H1 (cell line): Measurements from ENCODE around the gene ZDHHC5. TPM values are rescaled to one million over a fixed set of nuclear protein-coding genes. Genes with fewer than 3 reads are reported as not detected.

Experiments used
- CHD2 ChIP-seq: IDR thresholded peaks from 2 replicates; pipeline ENCODE4 v1.6.1; 2012; ENCODE audit warnings: low read length, improper control_type of control experiment
- RNF2 ChIP-seq: fragments of 200-900, 300-1000 bp; sonication (generic); IDR thresholded peaks from 2 replicates; pipeline ENCODE4 v1.7.1; 2016; ENCODE audit warnings: borderline replicate concordance, low read depth, mild to moderate bottlenecking, antibody characterized with exemption, low read length; ENCODE audit not compliant: poor library complexity, severe bottlenecking; ENCODE audit errors: missing control alignments
- SP4 ChIP-seq: IDR thresholded peaks from 2 replicates; pipeline ENCODE4 v1.6.1; 2012; ENCODE audit warnings: low read length, inconsistent platforms
- polyA plus RNA-seq, 7 experiments: library from polyadenylated mRNA; depleted of rRNA in 3 of 7; stranded (reverse) in 5 of 7; unstranded in 2 of 7; fragments of >200 nt in 5 of 7; fragments of 200-250 nt in 2 of 7; gene quantifications; 1 replicate in 5 of 7; 2 replicates in 1 of 7; 4 replicates in 1 of 7; pipeline versions ENCODE4 v1.2.1 to v1.2.3, GENCODE V29; 2011 to 2013; ENCODE audit warnings: missing spikeins in 2 of 7, mixed read lengths in 2 of 7
- total RNA-seq: library from RNA; stranded (reverse); fragmentation: NEBNext Ultra II Directional; extraction: Animal tissue kit (Norgen Biotek cat#: 25700); gene quantifications from 2 replicates; pipeline ENCODE4 v1.2.1, GENCODE V29; 2021
- TF ChIP-seq, protein P1 (sequence below): IDR thresholded peaks from 2 replicates; pipeline ENCODE4 v1.6.1; 2012; ENCODE audit warnings: low read length, inconsistent platforms

Gene ZDHHC5
- total and polyA plus RNA-seq, 2 of the 8 experiments (the other 6 are each of a cell fraction or from before 2014, with no cell fraction given) = 40.0 to 56.3 TPM

DNA sequence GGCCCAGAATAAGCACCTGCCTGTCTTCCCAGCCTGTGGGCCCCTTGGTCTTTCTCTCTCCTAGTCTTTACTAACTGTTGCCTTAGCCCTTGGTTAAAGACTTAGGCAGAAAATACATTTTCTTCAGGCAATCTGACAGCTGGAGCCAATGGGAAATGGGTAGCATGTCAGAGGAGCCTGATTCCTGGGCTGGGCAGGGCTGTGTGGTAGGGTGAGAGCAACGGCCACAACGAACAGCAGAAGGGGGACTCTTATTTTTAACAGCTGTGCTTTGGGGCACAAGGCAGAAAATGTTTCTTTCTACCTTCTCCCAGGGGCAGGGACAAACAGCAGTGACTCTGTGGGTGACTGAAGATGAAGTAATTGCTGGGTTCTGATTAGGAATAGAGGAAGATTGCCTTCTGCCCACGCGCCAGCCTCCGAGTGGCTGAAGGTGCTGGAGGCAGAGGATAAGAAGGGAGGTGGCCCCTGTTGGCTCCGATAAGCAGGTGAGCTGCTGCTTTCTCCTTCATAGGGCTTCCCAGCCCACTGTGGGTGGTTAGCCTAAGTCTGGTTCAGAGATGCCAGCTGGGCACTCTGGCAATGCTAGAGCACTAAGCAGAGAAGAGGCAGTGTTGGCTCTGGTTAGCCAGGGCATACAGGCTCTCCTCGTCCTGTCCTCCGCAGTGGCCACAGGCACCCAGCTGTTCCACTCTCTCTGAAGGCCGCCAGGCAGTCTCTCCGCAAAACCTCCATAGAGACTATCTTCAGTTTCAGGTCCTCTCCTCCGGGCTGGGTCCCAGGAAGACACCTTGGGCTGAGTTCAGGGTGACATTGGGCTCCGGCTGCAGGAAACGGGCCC is 19.7 kb upstream of the ZDHHC5 start (continued):
- TF ChIP-seq RNF2 = no peak
- 0 out of 2 replicates have a peak, but pooled peaks have one; percentile 16 for TF ChIP-seq CHD2
- TF ChIP-seq, protein P1, sequence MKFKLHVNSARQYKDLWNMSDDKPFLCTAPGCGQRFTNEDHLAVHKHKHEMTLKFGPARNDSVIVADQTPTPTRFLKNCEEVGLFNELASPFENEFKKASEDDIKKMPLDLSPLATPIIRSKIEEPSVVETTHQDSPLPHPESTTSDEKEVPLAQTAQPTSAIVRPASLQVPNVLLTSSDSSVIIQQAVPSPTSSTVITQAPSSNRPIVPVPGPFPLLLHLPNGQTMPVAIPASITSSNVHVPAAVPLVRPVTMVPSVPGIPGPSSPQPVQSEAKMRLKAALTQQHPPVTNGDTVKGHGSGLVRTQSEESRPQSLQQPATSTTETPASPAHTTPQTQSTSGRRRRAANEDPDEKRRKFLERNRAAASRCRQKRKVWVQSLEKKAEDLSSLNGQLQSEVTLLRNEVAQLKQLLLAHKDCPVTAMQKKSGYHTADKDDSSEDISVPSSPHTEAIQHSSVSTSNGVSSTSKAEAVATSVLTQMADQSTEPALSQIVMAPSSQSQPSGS = peak; percentile 23; the same call in 1 of the 2 replicates
- no peak for TF ChIP-seq SP4
- TF ChIP-seq, all 59 proteins: peak for 6
